ENCODE results near the gene BCLAF1. TPM values are rescaled to one million over a fixed set of nuclear protein-coding genes. Genes with fewer than 3 reads are reported as not detected.

Gene BCLAF1
- total RNA-seq, 4 donors from 2014 or later: 108 to 252 (median 151) TPM

- Histone ChIP-seq H3K36me3 (peaks cover 3 to 44% (median 4%) of the 10 kb centered on the region in 3 donors), H3K4me3 (no peak overlapping the region), H3K27me3 (no peaks in the 10 kb centered on the region), H3K4me1 (peaks cover 0 to 12% (median 3%) of the 10 kb centered on the region in 4 donors), H3K9me3 (no peaks in the 10 kb centered on the region), H3K27ac (no peak overlapping the region)
- TF ChIP-seq CTCF (IDR thresholded peaks at IDR 0.05) (no peak), EP300 (IDR thresholded peaks at IDR 0.05) (no peak), POLR2A (IDR thresholded peaks at IDR 0.05) (no peak)
- no peak for DNase-seq (ENCODE audit: low spot score in 2 of 2)
Measured at GRCh38 chr6:136254851-136255466, 34.7 kb downstream of the BCLAF1 start.

GRCh38 chr6:136253734-136254133 lies 35.9 kb downstream of the BCLAF1 start:
- TF ChIP-seq EP300 (IDR thresholded peaks at IDR 0.05) (no peak), CTCF (IDR thresholded peaks at IDR 0.05) (no peak), POLR2A (IDR thresholded peaks at IDR 0.05) (no peak)
- 67 to 73% methylated on average over 6 of the region's 6 CpGs for WGBS, 2 donors
- no peak for DNase-seq (ENCODE audit: low spot score in 2 of 2)
- H3K27me3 ChIP-seq: no peaks in the 10 kb centered on the region
- H3K27ac ChIP-seq: no peak overlapping the region
- peaks cover 0 to 21% (median 6%) of the 10 kb centered on the region in 4 donors for H3K4me1 ChIP-seq
- H3K4me3 ChIP-seq: no peak overlapping the region
- H3K36me3 ChIP-seq: peaks cover 3 to 33% (median 4%) of the 10 kb centered on the region in 3 donors
- no peaks in the 10 kb centered on the region for H3K9me3 ChIP-seq

- peaks cover 2 to 20% (median 3%) of the 10 kb centered on the region in 3 donors for H3K36me3 ChIP-seq
- no peaks in the 10 kb centered on the region for H3K27me3 ChIP-seq
- H3K4me3 ChIP-seq: no peak overlapping the region
- TF ChIP-seq POLR2A (IDR thresholded peaks at IDR 0.05) (no peak), CTCF (IDR thresholded peaks at IDR 0.05) (no peak), EP300 (IDR thresholded peaks at IDR 0.05) (no peak)
- H3K27ac ChIP-seq: no peak overlapping the region
- peaks cover 0 to 21% (median 6%) of the 10 kb centered on the region in 4 donors for H3K4me1 ChIP-seq
- DNase-seq (ENCODE audit: low spot score in 2 of 2): no peak
- no peaks in the 10 kb centered on the region for H3K9me3 ChIP-seq
- WGBS, 2 donors: 67 to 69% methylated on average over 2 of the region's 2 CpGs
Measured at GRCh38 chr6:136252441-136252840, 37.2 kb downstream of the BCLAF1 start.

- Histone ChIP-seq H3K27me3 (no peaks in the 10 kb centered on the region), H3K4me3 (peak overlapping the region in 1 of 4 donors; percentile 64), H3K4me1 (peaks cover 0 to 21% (median 6%) of the 10 kb centered on the region in 4 donors), H3K27ac (no peak overlapping the region), H3K36me3 (peaks cover 0 to 10% (median 0%) of the 10 kb centered on the region in 3 donors), H3K9me3 (no peaks in the 10 kb centered on the region)
- TF ChIP-seq POLR2A (IDR thresholded peaks at IDR 0.05) (no peak), EP300 (IDR thresholded peaks at IDR 0.05) (no peak), CTCF (IDR thresholded peaks at IDR 0.05) (no peak)
- WGBS, 2 donors: 46 to 48% methylated on average over 4 of the region's 4 CpGs
- DNase-seq (ENCODE audit: low spot score in 2 of 2): no peak
Measured at GRCh38 chr6:136251394-136251793, 38.3 kb downstream of the BCLAF1 start.

GRCh38 chr6:136250686-136251008 lies 39.0 kb downstream of the BCLAF1 start:
- no peak for TF ChIP-seq EP300 (IDR thresholded peaks at IDR 0.05)
- no peak for TF ChIP-seq POLR2A (IDR thresholded peaks at IDR 0.05)
- TF ChIP-seq CTCF (IDR thresholded peaks at IDR 0.05): no peak
- Histone ChIP-seq H3K4me1 (peaks cover 0 to 21% (median 6%) of the 10 kb centered on the region in 4 donors), H3K9me3 (no peaks in the 10 kb centered on the region), H3K4me3 (peak overlapping the region; percentile 47 to 64 (median 56)), H3K27me3 (no peaks in the 10 kb centered on the region), H3K27ac (peak overlapping the region in 2 of 4 donors; percentile 56 to 72), H3K36me3 (peaks cover 0 to 2% (median 0%) of the 10 kb centered on the region in 3 donors)
- WGBS, 2 donors: 1 to 4% methylated on average over 8 of the region's 8 CpGs
- no peak for DNase-seq (ENCODE audit: low spot score in 2 of 2)

All from tibial nerve (tissue), 4 donors.